ENCODE measurements around the gene ITGA3.

DNA sequence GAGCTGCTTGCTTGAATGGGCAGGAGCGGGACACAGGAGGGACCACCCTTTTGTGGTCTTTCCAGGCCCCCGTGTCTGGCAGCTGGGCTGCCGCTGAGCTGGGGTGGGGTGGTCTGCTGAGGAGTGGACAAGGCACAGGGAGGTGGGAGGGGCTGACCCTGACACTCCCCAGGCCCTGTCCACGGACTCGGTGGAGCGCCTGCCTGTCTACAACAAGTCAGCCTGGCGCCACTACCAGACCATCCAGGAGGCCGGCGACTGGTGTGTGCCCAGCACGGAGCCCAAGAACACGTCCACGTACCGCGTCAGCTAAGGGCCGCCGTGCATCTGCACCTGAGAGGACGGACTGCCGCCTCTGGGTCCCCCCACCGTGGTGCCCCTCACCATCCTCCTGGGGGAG lies 53.9 kb downstream of the ITGA3 start:
- TF ChIP-seq, protein P1, sequence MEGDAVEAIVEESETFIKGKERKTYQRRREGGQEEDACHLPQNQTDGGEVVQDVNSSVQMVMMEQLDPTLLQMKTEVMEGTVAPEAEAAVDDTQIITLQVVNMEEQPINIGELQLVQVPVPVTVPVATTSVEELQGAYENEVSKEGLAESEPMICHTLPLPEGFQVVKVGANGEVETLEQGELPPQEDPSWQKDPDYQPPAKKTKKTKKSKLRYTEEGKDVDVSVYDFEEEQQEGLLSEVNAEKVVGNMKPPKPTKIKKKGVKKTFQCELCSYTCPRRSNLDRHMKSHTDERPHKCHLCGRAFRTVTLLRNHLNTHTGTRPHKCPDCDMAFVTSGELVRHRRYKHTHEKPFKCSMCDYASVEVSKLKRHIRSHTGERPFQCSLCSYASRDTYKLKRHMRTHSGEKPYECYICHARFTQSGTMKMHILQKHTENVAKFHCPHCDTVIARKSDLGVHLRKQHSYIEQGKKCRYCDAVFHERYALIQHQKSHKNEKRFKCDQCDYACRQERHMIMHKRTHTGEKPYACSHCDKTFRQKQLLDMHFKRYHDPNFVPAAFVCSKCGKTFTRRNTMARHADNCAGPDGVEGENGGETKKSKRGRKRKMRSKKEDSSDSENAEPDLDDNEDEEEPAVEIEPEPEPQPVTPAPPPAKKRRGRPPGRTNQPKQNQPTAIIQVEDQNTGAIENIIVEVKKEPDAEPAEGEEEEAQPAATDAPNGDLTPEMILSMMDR (IDR thresholded peaks at IDR 0.05; ENCODE audit: low read length): no peak
- no peak for TF ChIP-seq EZH2 (IDR thresholded peaks at IDR 0.05; ENCODE audit: borderline replicate concordance, low read length)
